Measurements from ENCODE around the gene THAP7.

DNA sequence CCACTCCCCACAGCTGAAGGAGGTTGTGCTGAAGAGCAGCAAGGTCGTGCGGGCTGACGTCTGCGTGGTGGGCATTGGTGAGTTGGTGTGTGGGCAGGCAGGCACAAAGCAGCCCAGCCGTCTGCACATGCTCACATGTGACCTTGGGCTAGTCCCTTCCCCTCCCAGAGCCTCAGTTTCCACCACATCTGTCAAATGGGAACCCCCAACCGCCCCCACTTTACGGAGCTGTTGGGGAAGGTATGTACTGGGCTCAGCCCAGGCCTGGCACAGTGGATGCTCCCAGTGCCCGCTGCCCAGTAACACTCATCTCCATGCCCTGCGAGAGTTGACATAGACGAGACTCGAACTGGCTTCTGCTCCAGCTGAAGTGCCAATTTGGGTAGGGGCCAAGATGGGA lies 24.9 kb downstream of the THAP7 start:
- TF ChIP-seq, protein P1, sequence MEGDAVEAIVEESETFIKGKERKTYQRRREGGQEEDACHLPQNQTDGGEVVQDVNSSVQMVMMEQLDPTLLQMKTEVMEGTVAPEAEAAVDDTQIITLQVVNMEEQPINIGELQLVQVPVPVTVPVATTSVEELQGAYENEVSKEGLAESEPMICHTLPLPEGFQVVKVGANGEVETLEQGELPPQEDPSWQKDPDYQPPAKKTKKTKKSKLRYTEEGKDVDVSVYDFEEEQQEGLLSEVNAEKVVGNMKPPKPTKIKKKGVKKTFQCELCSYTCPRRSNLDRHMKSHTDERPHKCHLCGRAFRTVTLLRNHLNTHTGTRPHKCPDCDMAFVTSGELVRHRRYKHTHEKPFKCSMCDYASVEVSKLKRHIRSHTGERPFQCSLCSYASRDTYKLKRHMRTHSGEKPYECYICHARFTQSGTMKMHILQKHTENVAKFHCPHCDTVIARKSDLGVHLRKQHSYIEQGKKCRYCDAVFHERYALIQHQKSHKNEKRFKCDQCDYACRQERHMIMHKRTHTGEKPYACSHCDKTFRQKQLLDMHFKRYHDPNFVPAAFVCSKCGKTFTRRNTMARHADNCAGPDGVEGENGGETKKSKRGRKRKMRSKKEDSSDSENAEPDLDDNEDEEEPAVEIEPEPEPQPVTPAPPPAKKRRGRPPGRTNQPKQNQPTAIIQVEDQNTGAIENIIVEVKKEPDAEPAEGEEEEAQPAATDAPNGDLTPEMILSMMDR (conservative IDR thresholded peaks at IDR 0.05 in 1 of 2, IDR thresholded peaks at IDR 0.05 in 1 of 2; ENCODE audit: extremely low read depth in 1 of 2, insufficient read depth in 1 of 2, low read depth in 1 of 2, low read length in 2 of 2): no peak
- TF ChIP-seq EZH2 (IDR thresholded peaks at IDR 0.05; ENCODE audit: borderline replicate concordance, low read length): no peak
